HG02943 (cell line): ENCODE measurements around the gene DSCAML1.

Source experiments
- ATAC-seq: cut with Tn5 transposase; IDR thresholded peaks from one replicate; pipeline ENCODE4 v1.9.1; 2021; ENCODE audit warnings: mild to moderate bottlenecking, low read depth, moderate library complexity; ENCODE audit not compliant: unreplicated experiment

Gene DSCAML1

GRCh38 chr11:117731722-117732290 is 65.2 kb downstream of the DSCAML1 start:
- ATAC-seq: no peak

GRCh38 chr11:117730208-117730800 is 66.7 kb downstream of the DSCAML1 start:
- no peak for ATAC-seq

DNA sequence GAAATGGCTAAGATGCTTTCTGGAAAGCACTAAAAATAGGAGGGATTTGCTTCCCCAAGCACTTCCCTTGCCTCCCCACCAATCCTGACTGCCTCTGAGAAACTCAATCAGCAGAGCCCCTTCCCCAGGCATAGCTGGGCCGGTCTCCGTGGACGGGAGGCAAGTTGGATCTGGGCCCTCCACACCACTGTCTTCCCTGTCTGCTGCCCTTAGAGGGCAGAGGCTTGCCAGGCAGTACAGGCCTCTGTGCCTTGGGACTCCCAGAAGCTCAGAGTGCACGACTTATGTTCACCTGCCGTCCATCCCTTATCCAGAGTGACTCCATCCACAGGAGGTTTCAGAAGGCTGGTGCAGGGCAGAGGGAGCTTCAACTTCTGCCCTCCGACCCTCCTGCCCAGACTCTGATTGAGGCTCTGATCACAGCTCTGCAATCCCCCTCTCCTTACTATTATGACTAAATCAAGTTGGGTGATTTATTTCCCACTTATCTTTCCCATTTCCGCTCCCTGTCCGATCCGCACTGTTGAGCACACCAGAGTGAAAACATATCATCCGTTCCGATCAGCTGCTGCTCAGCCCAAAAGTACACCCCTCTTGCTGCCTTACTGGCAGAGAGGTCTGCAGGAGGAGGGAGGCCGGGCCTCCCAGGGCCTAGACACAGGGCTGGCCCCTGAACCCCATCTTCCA is 71.8 kb downstream of the DSCAML1 start:
- no peak for ATAC-seq

GRCh38 chr11:117724621-117725020 is 72.4 kb downstream of the DSCAML1 start:
- no peak for ATAC-seq

- no peak for ATAC-seq
Observed at GRCh38 chr11:117724104-117724503, 72.9 kb downstream of the DSCAML1 start.

- ATAC-seq: no peak
Observed at GRCh38 chr11:117723277-117724024, 73.6 kb downstream of the DSCAML1 start.

GRCh38 chr11:117722082-117722481 is 74.9 kb downstream of the DSCAML1 start:
- ATAC-seq: no peak

DNA sequence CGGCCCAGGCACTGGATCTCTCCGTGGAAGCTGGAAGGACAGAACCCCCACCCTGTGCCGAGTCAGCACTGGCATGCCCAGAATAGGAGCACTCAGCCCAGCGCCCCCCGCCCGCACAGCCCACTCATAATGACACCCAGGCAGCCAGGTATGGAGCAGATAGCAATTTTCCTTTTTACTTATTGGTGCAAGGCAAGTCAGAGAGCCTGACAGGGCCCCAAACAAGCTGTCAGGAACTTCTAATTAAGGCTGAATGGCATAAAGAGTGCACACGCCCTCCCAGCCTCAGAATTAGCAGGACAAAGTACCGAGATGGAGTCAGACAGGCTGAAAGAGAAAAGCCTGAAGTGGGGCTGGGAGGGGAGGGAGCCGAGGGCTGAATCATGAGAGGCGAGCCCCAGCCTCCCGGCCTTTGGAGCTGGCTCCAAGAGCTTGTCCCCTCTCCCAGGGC is 76.9 kb downstream of the DSCAML1 start:
- no peak for ATAC-seq

DNA sequence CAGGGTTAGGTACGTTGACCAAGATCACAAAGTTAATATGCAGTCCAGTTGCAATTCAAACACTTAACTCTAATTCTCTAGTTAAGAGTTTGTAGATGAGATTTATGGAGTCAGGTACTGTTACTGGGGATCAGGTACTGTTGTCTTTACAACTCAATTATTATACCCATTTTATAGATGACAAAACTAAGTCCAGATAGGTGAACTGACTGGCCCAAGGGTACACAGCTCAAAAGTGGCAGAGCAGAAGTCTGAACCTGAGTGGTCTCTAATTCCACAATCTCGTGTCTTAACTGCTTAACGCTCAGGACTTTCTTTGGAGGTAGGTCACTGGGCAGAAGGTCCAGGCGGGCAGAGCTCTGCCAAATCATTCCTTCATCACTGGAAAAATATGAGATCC is 77.5 kb downstream of the DSCAML1 start:
- no peak for ATAC-seq

DNA sequence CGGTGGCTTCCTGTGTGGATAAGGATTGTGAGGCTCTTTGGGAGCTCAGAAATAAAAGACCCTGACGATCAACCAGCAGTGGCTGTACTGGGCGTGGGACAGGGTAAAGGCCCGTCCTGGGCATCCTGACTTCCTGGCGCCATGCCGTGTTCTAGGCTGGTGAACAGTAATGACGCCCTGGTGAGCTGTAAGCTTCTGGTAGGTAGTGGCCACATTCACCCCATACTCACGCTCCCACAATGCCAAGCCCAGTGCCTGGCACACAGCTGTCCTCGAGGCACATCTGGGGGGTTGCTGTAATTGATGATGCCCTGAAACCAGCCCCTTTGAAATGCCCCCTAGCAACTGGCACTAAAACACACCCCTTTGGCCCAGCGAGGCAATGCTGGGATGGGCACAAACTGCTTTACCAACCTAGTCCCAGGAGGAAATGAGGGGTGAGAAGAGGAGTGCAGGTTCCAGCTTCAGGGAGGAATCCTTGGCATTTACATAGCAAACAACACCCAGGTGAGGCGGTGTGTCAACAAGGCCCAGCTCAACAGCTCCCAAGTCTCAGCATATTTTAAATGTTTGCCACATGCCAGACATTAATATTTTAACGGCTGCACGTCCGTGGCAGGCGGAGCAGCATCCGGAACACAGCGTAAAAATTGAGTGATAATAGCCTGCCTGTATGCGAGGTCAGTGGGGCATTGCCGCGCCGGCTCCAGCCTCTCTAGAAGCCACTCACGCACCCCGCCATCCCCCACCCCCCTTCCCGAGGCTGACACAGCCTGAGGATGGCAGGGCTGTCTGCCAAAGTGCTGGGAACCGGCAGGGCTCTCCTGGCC is 79.3 kb downstream of the DSCAML1 start:
- ATAC-seq: no peak

DNA sequence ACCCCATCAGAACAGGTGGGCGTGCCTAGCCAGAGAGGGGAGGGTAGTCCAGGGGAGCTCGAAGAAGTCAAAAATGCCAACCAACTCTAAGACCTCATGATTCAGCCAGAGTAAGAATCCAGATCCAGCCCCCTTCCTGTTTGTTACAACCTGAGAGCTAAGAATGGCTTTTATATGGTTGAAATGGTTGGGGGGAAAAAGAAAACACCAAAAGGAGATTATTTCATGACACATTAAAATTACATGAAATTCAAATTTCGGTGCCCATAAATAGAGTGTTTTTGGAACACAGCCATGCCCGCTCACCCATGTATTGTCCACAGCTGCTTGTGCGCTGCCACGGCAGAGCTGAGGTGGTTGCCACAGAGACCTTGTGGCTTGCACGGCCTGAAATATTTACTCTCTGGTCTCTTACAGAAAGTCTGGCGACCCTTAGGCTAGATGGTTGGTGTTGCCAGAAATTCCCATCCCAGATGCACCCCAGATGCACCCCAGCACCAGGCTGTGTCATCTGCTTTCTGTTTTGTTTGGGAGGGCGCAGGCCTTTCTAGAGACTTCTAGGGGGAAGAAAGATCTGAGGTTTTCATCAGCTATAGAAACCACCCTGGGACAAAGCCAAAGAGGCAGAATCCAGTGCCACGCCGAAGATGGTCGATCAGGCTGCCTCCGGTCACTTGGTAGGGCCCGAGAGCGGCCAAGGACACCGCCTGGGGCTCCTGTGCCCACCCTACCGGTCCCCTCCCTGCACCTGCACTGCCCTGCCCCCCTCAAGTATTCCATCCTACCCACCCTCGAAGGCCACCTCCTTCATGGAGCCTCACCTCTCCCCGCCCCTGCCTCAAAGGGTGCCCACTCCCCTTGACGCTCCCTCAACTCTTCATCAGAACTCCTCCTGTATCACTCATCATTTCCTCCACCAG is 80.2 kb downstream of the DSCAML1 start:
- no peak for ATAC-seq

- no peak for ATAC-seq
Observed at GRCh38 chr11:117715801-117716200, 81.2 kb downstream of the DSCAML1 start.

GRCh38 chr11:117713538-117713991 is 83.5 kb downstream of the DSCAML1 start:
- ATAC-seq: no peak

DNA sequence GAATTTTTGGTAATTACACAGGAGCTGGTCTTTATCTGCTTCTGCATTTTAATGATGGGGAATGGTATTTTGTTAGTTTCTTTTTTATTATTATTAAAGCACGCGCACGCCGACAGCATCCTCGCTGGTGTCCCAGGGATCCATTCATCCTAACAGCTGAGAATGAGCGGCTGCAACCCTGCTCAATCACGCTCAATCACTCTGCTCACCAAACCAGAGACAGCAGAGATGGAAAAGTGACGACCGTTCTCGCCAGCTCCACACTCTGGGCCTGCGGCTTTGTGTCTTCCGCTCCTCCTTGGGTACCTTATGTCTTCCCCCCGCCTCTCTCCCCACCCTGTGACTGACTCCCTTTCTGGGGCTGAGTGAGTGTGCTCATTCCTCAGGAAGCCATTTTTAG is 84.5 kb downstream of the DSCAML1 start:
- no peak for ATAC-seq

DNA sequence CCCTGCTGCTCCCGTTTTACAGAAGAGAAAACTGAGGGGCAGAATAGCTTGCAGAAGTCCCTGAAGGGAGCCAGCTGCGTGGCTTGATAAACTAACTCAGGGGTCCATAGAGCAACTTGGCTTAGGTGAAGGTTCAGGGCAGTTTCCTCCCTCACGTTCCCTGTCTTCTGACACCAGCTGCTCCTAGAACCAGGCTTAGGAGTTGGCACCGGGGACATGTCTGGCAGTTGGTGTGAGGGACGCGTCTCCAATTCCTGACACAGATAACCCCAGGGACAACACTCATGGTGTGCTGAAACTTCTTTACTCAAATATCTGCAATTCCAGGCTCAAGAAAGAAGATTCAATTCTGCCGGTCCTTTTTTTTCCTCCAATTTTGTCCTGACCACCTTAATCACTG is 85.7 kb downstream of the DSCAML1 start:
- no peak for ATAC-seq

GRCh38 chr11:117710211-117710610 is 86.8 kb downstream of the DSCAML1 start:
- no peak for ATAC-seq

GRCh38 chr11:117706322-117706814 is 90.6 kb downstream of the DSCAML1 start:
- no peak for ATAC-seq

GRCh38 chr11:117705866-117706265 is 91.2 kb downstream of the DSCAML1 start:
- no peak for ATAC-seq
